NK-92 (cell line): ENCODE measurements around the gene SLC1A2.

ENCODE experiments used
- DNase-seq: peaks from one replicate; lab custom pipeline; 2025; ENCODE audit not compliant: unreplicated experiment; lab: John Stamatoyannopoulos, UW

SLC1A2 gene

DNA sequence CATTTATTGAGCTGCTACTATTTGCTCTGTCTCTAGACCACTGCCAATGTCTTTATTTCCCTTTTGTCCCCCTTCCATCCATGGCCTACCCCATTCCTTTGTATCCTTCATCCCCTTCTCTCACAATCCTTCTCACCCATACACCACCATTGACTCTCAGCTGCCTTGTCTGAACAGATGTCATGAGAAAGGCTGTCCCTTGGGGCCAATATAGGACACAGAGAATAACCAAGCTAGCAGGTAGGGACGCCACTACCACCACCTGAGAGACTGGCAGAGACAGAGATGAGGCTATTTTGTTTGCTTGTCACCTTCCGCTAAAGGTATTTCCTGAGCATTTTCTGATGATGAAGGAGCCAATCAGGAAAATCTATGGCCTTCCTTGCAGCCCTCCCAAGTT, 141.5 kb downstream of the SLC1A2 start:
- no peak for DNase-seq

DNA sequence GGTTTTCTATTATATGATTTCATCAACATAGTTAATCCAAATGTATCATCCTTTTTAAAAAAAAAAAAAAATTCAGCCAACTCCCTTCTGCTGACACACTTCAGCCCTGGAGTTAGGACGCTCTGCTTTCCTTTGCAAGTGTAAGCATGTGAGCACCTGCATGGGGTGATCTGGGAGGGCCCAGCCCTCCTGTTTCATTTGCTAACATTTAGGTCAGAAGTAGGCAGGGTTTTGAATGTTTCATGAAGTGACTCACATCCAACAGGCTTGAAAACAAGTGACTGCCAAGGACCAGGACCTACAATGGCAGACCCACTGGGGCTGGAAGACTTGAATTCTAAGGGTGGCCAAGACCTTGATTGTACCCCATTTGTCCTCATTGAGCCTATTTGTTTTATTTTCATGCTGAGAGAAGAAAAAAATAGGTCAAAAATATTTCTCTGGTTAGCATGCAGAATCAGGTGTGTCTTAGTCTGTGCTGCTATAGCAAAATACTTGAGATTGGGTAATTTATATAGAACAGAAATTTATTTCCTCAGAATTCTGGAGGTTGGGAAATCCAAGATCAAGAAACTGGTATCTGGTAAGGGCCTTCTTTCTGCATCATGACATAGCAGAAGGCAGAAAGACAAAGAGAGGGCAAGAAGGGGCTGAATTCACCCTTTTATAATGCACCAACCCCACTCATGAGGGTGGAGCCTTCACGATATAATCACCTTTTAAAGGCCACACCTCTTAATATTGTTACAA, 142.8 kb downstream of the SLC1A2 start:
- DNase-seq = no peak

GRCh38 chr11:35275786-35276170, 143.6 kb downstream of the SLC1A2 start:
- DNase-seq = no peak

GRCh38 chr11:35274909-35275785, 144.2 kb downstream of the SLC1A2 start:
- DNase-seq = no peak

DNA sequence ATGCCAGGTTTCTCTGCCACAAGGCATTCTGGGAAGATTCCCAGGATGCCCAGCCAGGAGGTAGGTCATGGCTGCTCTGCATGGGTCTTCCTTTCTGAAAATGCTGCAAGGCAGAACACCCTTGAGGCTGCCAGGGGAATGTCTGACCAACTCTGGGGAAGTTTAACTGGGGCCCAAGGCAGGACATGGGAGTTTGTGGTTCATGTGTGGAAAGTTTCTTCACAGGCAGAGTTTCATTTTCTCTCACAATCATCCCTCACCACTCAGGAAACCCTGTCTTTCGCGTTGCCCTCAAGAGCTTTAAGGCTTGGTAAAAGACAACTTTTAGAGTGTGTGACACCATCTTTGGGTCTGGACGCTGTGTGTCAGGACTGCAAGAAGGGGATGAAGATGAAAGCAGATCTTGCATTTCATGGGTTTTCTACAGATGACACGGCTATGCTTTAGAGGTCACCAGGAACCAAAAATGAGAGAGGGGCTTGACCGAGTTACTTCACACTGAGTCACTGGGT, 146.9 kb downstream of the SLC1A2 start:
- no peak for DNase-seq

DNA sequence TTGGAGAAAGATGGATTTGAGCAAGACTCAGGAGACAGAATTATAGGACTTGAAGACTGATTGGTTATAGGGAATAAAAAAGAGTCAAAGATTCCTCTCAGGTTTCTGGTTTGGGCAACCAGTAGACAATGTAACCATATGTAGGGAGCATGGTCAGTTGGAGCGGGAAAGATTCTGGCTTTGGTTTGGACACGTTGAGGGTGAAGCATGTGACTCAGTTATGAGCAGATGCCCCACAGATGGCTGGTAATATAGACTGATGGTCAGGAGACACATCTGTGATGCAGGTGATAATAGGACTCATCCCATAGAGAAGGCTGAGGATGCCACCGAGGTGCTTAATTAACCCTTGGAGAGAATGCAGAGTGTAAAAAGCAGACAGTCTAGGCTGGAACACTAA, 148.3 kb downstream of the SLC1A2 start:
- no peak for DNase-seq

DNA sequence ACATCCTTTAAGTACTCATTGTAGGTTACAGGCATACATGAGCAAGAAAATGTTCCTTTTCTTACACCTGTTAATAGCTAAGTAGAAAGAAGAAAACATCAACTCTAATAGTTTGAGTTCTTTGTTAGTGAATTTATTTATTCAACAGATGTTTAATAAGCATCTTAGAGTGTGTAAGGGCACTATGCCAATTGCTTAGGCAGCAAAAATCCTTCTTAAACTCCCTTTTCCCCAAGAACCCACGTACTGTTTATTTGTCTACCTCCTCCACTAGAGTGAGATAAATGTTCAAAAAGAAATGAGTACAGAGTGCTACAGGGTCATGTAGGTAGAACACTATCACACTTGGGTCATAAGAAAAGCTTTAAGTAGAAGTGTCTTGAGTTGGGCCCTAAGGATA, 149.0 kb downstream of the SLC1A2 start:
- no peak for DNase-seq

GRCh38 chr11:35267504-35267903, 151.9 kb downstream of the SLC1A2 start:
- DNase-seq = no peak

DNA sequence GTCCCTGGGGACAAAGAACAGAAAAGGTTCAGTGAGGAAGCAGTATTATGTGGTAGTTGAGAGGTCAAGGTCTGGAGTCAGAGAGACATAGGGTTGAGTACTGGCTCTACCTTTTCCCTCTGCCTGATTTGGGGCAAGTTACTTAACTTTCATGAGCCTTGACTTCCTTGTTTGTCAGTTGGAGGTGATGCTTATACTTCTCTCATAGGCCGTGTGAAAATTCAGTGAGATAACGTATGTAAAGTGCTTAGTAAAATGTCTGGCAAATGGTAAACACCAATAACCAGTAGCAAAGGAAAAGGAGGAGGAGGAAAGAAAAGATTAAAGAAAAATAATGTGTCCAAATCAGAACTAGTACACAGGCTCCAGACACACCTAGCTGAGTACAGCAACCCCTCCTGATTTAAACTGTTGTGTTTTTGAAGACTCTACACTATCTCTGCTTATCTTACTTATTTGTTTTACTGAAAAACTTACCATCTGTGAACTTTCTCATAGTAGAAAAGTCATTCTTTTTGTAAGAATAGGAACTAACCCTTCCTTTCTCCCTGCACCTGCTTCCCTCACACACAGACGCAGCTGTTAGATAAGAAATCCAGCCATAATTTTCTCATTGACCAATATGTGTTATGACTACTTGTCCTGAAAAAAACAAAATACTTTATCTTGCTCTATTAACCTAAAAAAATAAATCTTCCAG, 153.5 kb downstream of the SLC1A2 start:
- DNase-seq = no peak

- no peak for DNase-seq
Observed at GRCh38 chr11:35262735-35263134, 156.6 kb downstream of the SLC1A2 start.

GRCh38 chr11:35262056-35262455, 157.3 kb downstream of the SLC1A2 start:
- DNase-seq = no peak

GRCh38 chr11:35261197-35261596, 158.2 kb downstream of the SLC1A2 start:
- no peak for DNase-seq

GRCh38 chr11:35260342-35260985, 158.9 kb downstream of the SLC1A2 start:
- no peak for DNase-seq

- no peak for DNase-seq
Observed at GRCh38 chr11:35259529-35259928, 159.8 kb downstream of the SLC1A2 start.

GRCh38 chr11:35257281-35257680, 162.1 kb downstream of the SLC1A2 start:
- no peak for DNase-seq

DNA sequence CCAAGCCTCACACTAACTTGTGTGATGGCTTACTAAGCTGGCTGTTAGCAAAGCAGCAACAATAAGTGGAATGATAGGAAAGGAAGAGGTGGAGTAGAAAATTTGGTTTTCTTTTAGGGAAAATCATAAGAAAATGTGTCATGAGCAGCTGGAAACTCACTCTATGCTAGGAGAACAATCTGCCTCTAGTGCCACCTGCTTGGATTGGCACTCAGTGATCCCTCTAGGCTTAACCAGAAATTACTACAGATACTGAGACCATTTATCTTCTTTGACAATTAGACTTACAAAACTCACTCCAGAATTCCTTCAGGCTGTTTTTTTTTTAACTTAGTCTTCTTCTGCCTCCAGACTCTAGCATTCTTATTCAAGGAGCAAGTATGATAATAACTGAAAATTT, 163.1 kb downstream of the SLC1A2 start:
- DNase-seq = no peak

DNA sequence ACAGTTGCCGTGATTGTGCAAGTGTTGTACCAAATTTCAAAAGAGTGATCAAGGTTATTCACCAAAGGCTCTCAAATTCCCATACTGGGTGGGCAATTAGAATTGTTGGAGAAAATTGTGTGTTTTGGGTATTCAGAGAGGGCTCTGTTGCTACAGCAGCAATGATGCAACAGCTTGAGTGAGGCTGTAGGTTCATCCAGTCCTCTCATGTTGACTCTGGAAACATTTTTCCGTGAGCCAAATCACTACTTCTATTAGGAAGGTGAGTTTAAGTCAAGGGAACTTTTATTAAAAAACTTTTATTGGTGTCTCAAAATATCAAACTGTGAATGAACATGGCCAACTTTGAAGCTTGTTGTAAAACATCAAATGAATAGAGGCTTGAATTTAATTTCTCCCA, 163.8 kb downstream of the SLC1A2 start:
- no peak for DNase-seq

GRCh38 chr11:35253237-35253636, 166.1 kb downstream of the SLC1A2 start:
- DNase-seq = no peak

GRCh38 chr11:35250621-35251020, 168.7 kb downstream of the SLC1A2 start:
- no peak for DNase-seq

GRCh38 chr11:35250192-35250591, 169.2 kb downstream of the SLC1A2 start:
- DNase-seq = no peak
